ENCODE data around the gene TRMT11.

DNA sequence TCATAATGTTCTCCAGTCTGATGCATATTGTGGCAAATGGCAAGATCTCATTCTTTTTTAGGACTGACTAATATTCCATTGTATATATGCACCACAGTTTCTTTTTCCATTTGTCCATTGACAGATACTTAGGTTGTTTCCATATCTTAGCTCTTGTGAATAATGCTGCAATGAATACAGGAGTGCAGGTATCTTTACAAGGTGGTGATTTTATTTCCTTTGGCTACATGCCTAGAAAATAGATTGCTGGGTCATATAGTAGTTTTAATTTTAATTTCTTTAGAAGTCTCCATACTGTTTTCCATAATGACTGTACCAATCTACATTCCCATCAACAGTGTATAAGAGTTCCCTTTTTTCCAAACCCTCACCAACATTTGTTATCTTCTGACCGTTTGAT, 97.5 kb downstream of the TRMT11 start:
- TF ChIP-seq ZNF585B (tag by site-specific recombination; IDR thresholded peaks at IDR 0.05) (no peak), ZBTB8A (tag by site-specific recombination; IDR thresholded peaks at IDR 0.05) (no peak), TCF7L2 (IDR thresholded peaks at IDR 0.05; ENCODE audit: borderline replicate concordance, low read depth, low read length) (no peak), CTCF (tag by site-specific recombination; IDR thresholded peaks at IDR 0.05) (no peak), ZBTB20 (tag by site-specific recombination; IDR thresholded peaks at IDR 0.05) (no peak), ZNF768 (tag by site-specific recombination; IDR thresholded peaks at IDR 0.05) (no peak), ZNF510 (tag by site-specific recombination; IDR thresholded peaks at IDR 0.05; ENCODE audit: insufficient replicate concordance) (no peak), ZNF274 (IDR thresholded peaks at IDR 0.05; ENCODE audit: low read length) (no peak), ZNF274 (tag by site-specific recombination; IDR thresholded peaks at IDR 0.05; ENCODE audit: borderline replicate concordance) (no peak), ZNF777 (tag by site-specific recombination; IDR thresholded peaks at IDR 0.05; ENCODE audit: borderline replicate concordance) (no peak), HIC1 (tag by site-specific recombination; IDR thresholded peaks at IDR 0.05) (no peak)
- TF ChIP-seq, protein P1, sequence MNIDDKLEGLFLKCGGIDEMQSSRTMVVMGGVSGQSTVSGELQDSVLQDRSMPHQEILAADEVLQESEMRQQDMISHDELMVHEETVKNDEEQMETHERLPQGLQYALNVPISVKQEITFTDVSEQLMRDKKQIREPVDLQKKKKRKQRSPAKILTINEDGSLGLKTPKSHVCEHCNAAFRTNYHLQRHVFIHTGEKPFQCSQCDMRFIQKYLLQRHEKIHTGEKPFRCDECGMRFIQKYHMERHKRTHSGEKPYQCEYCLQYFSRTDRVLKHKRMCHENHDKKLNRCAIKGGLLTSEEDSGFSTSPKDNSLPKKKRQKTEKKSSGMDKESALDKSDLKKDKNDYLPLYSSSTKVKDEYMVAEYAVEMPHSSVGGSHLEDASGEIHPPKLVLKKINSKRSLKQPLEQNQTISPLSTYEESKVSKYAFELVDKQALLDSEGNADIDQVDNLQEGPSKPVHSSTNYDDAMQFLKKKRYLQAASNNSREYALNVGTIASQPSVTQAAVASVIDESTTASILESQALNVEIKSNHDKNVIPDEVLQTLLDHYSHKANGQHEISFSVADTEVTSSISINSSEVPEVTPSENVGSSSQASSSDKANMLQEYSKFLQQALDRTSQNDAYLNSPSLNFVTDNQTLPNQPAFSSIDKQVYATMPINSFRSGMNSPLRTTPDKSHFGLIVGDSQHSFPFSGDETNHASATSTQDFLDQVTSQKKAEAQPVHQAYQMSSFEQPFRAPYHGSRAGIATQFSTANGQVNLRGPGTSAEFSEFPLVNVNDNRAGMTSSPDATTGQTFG (tag by site-specific recombination; IDR thresholded peaks at IDR 0.05; ENCODE audit: borderline replicate concordance) = no peak
